Liver (tissue), 9 donors: ENCODE results near the gene TUBB3. TPM values are rescaled to one million over a fixed set of nuclear protein-coding genes. Genes with fewer than 3 reads are reported as not detected.

ENCODE experiments used
- DNase-seq: peaks from one replicate; pipeline ENCODE4 v3.0.0-alpha.2; 2017; ENCODE audit warnings: low spot score
- H3K27ac ChIP-seq, 2 donors: one replicate each; pipeline ENCODE4 v1.7.0; 2013; ENCODE audit warnings: inconsistent platforms in 2 of 2, low read length in 2 of 2, control low read depth in 1 of 2, low read depth in 1 of 2, mild to moderate bottlenecking in 1 of 2
- H3K27me3 ChIP-seq, 4 donors: one replicate each; pipeline versions ENCODE4 v1.6.1 to v1.7.0; 2013; ENCODE audit warnings: low read length in 3 of 4, inconsistent platforms in 1 of 4, mild to moderate bottlenecking in 1 of 4, moderate library complexity in 1 of 4; ENCODE audit not compliant: control insufficient read depth in 4 of 4, insufficient read depth in 4 of 4
- H3K36me3 ChIP-seq, 4 donors: one replicate each; pipeline versions ENCODE4 v1.6.1 to v1.7.0; 2013; ENCODE audit warnings: low read length in 3 of 4, mild to moderate bottlenecking in 3 of 4, low read depth in 1 of 4, moderate library complexity in 1 of 4; ENCODE audit not compliant: control insufficient read depth in 4 of 4, insufficient read depth in 3 of 4
- H3K4me1 ChIP-seq, 4 donors: one replicate each; pipeline versions ENCODE4 v1.6.1 to v1.7.0; 2013; ENCODE audit warnings: low read length in 3 of 4, mild to moderate bottlenecking in 3 of 4, moderate library complexity in 1 of 4; ENCODE audit not compliant: control insufficient read depth in 4 of 4, insufficient read depth in 4 of 4
- H3K4me3 ChIP-seq, 3 donors: one replicate each; pipeline versions ENCODE4 v1.6.1 to v1.7.0; 2013; ENCODE audit warnings: low read length in 3 of 3, control low read depth in 1 of 3, low read depth in 1 of 3, mild to moderate bottlenecking in 1 of 3
- H3K9ac ChIP-seq, 2 donors: one replicate each; pipeline ENCODE4 v1.7.0; 2013; ENCODE audit warnings: low read length in 2 of 2, mild to moderate bottlenecking in 2 of 2, moderate library complexity in 2 of 2, control low read depth in 1 of 2, low read depth in 1 of 2
- H3K9me3 ChIP-seq, 4 donors: one replicate each; pipeline versions ENCODE4 v1.6.1 to v1.7.0; 2013; ENCODE audit warnings: low read length in 3 of 4; ENCODE audit not compliant: control insufficient read depth in 4 of 4
- ATF3 ChIP-seq: IDR thresholded peaks from 2 replicates; pipeline ENCODE4 v1.6.1; 2016; ENCODE audit warnings: antibody characterized with exemption
- CTCF ChIP-seq: fragments of 150-350 bp; IDR thresholded peaks from 2 replicates; pipeline ENCODE4 v1.5.1; 2017; ENCODE audit warnings: improper control_type of control experiment, low read depth, low read length; ENCODE audit not compliant: missing input control
- EGR1 ChIP-seq, 2 donors: IDR thresholded peaks; 2 replicates each; pipeline ENCODE4 v1.6.1; 2016 to 2018; ENCODE audit warnings: antibody characterized with exemption in 2 of 2, low read depth in 2 of 2
- FOXA1 ChIP-seq: IDR thresholded peaks from 2 replicates; pipeline ENCODE4 v1.6.1; 2016; ENCODE audit warnings: antibody characterized with exemption
- FOXA2 ChIP-seq: IDR thresholded peaks from 2 replicates; pipeline ENCODE4 v1.6.1; 2016; ENCODE audit warnings: antibody characterized with exemption
- GABPA ChIP-seq, 2 donors: IDR thresholded peaks in 1 of 2; conservative IDR thresholded peaks in 1 of 2; 2 replicates each; pipeline ENCODE4 v1.6.1; 2016; ENCODE audit warnings: antibody characterized with exemption in 2 of 2, mild to moderate bottlenecking in 1 of 2, moderate library complexity in 1 of 2
- HNF4A ChIP-seq, 2 donors: conservative IDR thresholded peaks; 2 replicates each; pipeline ENCODE4 v1.6.1; 2016; ENCODE audit warnings: antibody characterized with exemption in 2 of 2, mild to moderate bottlenecking in 2 of 2
- HNF4G ChIP-seq: IDR thresholded peaks from 2 replicates; pipeline ENCODE4 v1.6.1; 2016; ENCODE audit warnings: antibody characterized with exemption
- JUND ChIP-seq, 2 donors: IDR thresholded peaks; 2 replicates each; pipeline ENCODE4 v1.6.1; 2016; ENCODE audit warnings: antibody characterized with exemption in 2 of 2
- MAX ChIP-seq: IDR thresholded peaks from 2 replicates; pipeline ENCODE4 v1.6.1; 2016; ENCODE audit warnings: antibody characterized with exemption
- NR2F2 ChIP-seq: IDR thresholded peaks from 2 replicates; pipeline ENCODE4 v1.6.1; 2016; ENCODE audit warnings: antibody characterized with exemption
- RAD21 ChIP-seq, 2 donors: IDR thresholded peaks; 2 replicates each; pipeline ENCODE4 v1.6.1; 2016; ENCODE audit warnings: antibody characterized with exemption in 2 of 2, mild to moderate bottlenecking in 2 of 2
- REST ChIP-seq: IDR thresholded peaks from 2 replicates; pipeline ENCODE4 v1.6.1; 2016; ENCODE audit warnings: antibody characterized with exemption, mild to moderate bottlenecking
- RXRA ChIP-seq, 2 donors: IDR thresholded peaks; 2 replicates each; pipeline ENCODE4 v1.6.1; 2017 to 2018; ENCODE audit warnings: antibody characterized with exemption in 2 of 2, mild to moderate bottlenecking in 1 of 2
- SP1 ChIP-seq: IDR thresholded peaks from 2 replicates; pipeline ENCODE4 v1.6.1; 2018; ENCODE audit warnings: antibody characterized with exemption, mild to moderate bottlenecking
- TAF1 ChIP-seq: conservative IDR thresholded peaks from 2 replicates; pipeline ENCODE4 v1.6.1; 2016; ENCODE audit warnings: antibody characterized with exemption, mild to moderate bottlenecking
- YY1 ChIP-seq: IDR thresholded peaks from 2 replicates; pipeline ENCODE4 v1.6.1; 2016; ENCODE audit warnings: antibody characterized with exemption, mild to moderate bottlenecking
- ZBTB33 ChIP-seq: IDR thresholded peaks from 2 replicates; pipeline ENCODE4 v1.6.1; 2016; ENCODE audit warnings: antibody characterized with exemption
- WGBS: extraction: QIAGEN DNeasy Blood & Tissue Kit; methylation state at CpG from one replicate; pipeline ENCODE4 v1.1.7; 2013; 5-methylcytosine and 5-hydroxymethylcytosine counted together
- polyA plus RNA-seq, 2 donors: library from polyadenylated mRNA; stranded (reverse) in 1 of 2; unstranded in 1 of 2; fragments of 200-250 nt in 1 of 2; fragments of >200 nt in 1 of 2; fragmentation: Nextera tagmentation in 1 of 2; extraction: Ambion mirVana in 1 of 2; gene quantifications; one replicate each; pipeline versions ENCODE4 v1.2.1 to v1.2.3, GENCODE V29; 2013 to 2015
- total RNA-seq, 2 donors: library from RNA; depleted of rRNA; stranded (reverse); fragments of >200 nt; gene quantifications; one replicate each; pipeline ENCODE4 v1.2.3, GENCODE V29; 2014
- donor health status: healthy.
- donor health status: healthy.
- donor health status: healthy.
- donor health status: healthy.
- donor health status: healthy.

Gene TUBB3
- total and polyA plus RNA-seq, 4 donors, result 0.17 to 0.89 (median 0.25) TPM; not detected in 1

GRCh38 chr16:89883346-89884040 lies 39.6 kb upstream of the TUBB3 start (continued):
- TF ChIP-seq ZBTB33 (no peak), JUND (IDR thresholded peaks at IDR 0.05) (no peak), HNF4G (no peak), NR2F2 (no peak), RXRA (IDR thresholded peaks at IDR 0.05) (no peak)

- H3K9me3 ChIP-seq, result no peaks in the 10 kb centered on the region
- no peaks in the 10 kb centered on the region for H3K27me3 ChIP-seq
- H3K4me1 ChIP-seq, result no peaks in the 10 kb centered on the region
- H3K36me3 ChIP-seq, result peaks cover 25 to 68% (median 44%) of the 10 kb centered on the region in 4 donors
- DNase-seq, result no peak
- no peak for TF ChIP-seq HNF4A (conservative IDR thresholded peaks at IDR 0.05)
- TF ChIP-seq RAD21 (IDR thresholded peaks at IDR 0.05), result no peak
- TF ChIP-seq TAF1, result no peak
- TF ChIP-seq MAX, result no peak
- TF ChIP-seq RXRA (IDR thresholded peaks at IDR 0.05), result no peak
- TF ChIP-seq ATF3, result no peak
- no peak for TF ChIP-seq FOXA1
- no peak for TF ChIP-seq EGR1 (IDR thresholded peaks at IDR 0.05; ENCODE audit: low read depth in 2 of 2)
- TF ChIP-seq REST, result no peak
- no peak for TF ChIP-seq GABPA (IDR thresholded peaks at IDR 0.05 in 1 of 2, conservative IDR thresholded peaks at IDR 0.05 in 1 of 2)
- TF ChIP-seq ZBTB33, result no peak
- TF ChIP-seq FOXA2, result no peak
- no peak for TF ChIP-seq SP1
- TF ChIP-seq NR2F2, result no peak
- no peak for TF ChIP-seq HNF4G
- TF ChIP-seq JUND (IDR thresholded peaks at IDR 0.05), result no peak
- TF ChIP-seq YY1, result no peak
- TF ChIP-seq CTCF, result no peak
- 98% methylated on average over 8 of the region's 8 CpGs for WGBS
- no peak overlapping the region for H3K27ac ChIP-seq
- H3K4me3 ChIP-seq, result no peak overlapping the region
- H3K9ac ChIP-seq, result no peak overlapping the region
Observed at GRCh38 chr16:89884041-89884421, 39.1 kb upstream of the TUBB3 start.
